PC-3 (cell line): ENCODE results near the gene DPP7. TPM values are rescaled to one million over a fixed set of nuclear protein-coding genes. Genes with fewer than 3 reads are reported as not detected.
"Not testable (repeated sequence)": the region's sequence is repeated elsewhere in the genome, so short reads cannot be mapped to it uniquely, and the experiment has no call there.

Experiments
- ATAC-seq: fragments of 200-7000 bp; cut with Tn5 transposase; 2 replicates; pipeline ENCODE4 v1.9.1; 2020; ENCODE audit warnings: mild to moderate bottlenecking, moderate library complexity
- BruUV-seq: library from RNA; stranded (reverse); fragments of 400-500 nt; replicated peaks from 2 replicates; lab custom pipeline; 2021; lab: Mats Ljungman, UMichigan
- CTCF ChIA-PET: fragments of 300-600 bp; sonication (Branson Sonifier 250); formaldehyde crosslinking; loops from one replicate; lab custom pipeline; 2022; ENCODE audit warnings: antibody characterized with exemption; lab: Charles Lee
- POLR2A ChIA-PET: fragments of 300-600 bp; sonication (Branson Sonifier 250); formaldehyde crosslinking; loops from one replicate; lab custom pipeline; 2022; ENCODE audit warnings: antibody characterized with exemption; ENCODE audit not compliant: unreplicated experiment; lab: Charles Lee
- DNase-seq: peaks from one replicate; pipeline ENCODE4 v3.0.0-alpha.2; 2015
- H2AFZ ChIP-seq: fragments of 300-600 bp; sonication (generic); 2 replicates; pipeline ENCODE4 v1.6.0; 2016; ENCODE audit warnings: antibody characterized with exemption, low read length
- H3F3A ChIP-seq: fragments of 300-600 bp; sonication (generic); one replicate; pipeline ENCODE4 v1.6.0; 2017; ENCODE audit warnings: antibody characterized with exemption, low read length, control low read depth, mild to moderate bottlenecking; ENCODE audit not compliant: unreplicated experiment
- H3K27ac ChIP-seq: fragments of 300-600 bp; sonication (generic); 2 replicates; pipeline ENCODE4 v1.5.1; 2016; ENCODE audit warnings: mild to moderate bottlenecking, low read length
- H3K27me3 ChIP-seq: fragments of 300-600 bp; sonication (generic); 2 replicates; pipeline ENCODE4 v1.6.1; 2016; ENCODE audit warnings: low read length, mixed read lengths
- H3K36me3 ChIP-seq: fragments of 300-600 bp; sonication (generic); 2 replicates; pipeline ENCODE4 v1.6.1; 2016; ENCODE audit warnings: low read depth, mixed run types, low read length, mixed read lengths
- H3K4me1 ChIP-seq: fragments of 300-600 bp; sonication (generic); 2 replicates; pipeline ENCODE4 v1.5.1; 2016; ENCODE audit warnings: low read length; ENCODE audit not compliant: insufficient read depth
- H3K4me2 ChIP-seq: fragments of 300-600 bp; sonication (generic); 2 replicates; pipeline ENCODE4 v1.6.0; 2016; ENCODE audit warnings: low read length
- H3K4me3 ChIP-seq: fragments of 300-600 bp; sonication (generic); 2 replicates; pipeline ENCODE4 v1.5.1; 2016; ENCODE audit warnings: mild to moderate bottlenecking, low read length, mixed read lengths
- H3K79me2 ChIP-seq: fragments of 300-600 bp; sonication (generic); 2 replicates; pipeline ENCODE4 v1.6.1; 2017; ENCODE audit warnings: low read length, mixed read lengths
- H3K9ac ChIP-seq: fragments of 300-600 bp; sonication (generic); 2 replicates; pipeline ENCODE4 v1.6.0; 2016; ENCODE audit warnings: mild to moderate bottlenecking, low read length
- H3K9me2 ChIP-seq: fragments of 300-600 bp; sonication (generic); replicated peaks from 2 replicates; pipeline ENCODE4 v1.6.1; 2016; ENCODE audit warnings: mixed run types, low read length, mixed read lengths
- H3K9me3 ChIP-seq: fragments of 300-600 bp; sonication (generic); 2 replicates; pipeline ENCODE4 v1.6.1; 2016; ENCODE audit warnings: low read length, mixed read lengths
- H4K20me1 ChIP-seq: fragments of 300-600 bp; sonication (generic); 2 replicates; pipeline ENCODE4 v1.6.1; 2016; ENCODE audit warnings: low read length, mixed read lengths
- EZH2 ChIP-seq: fragments of 300-600 bp; sonication (generic); IDR thresholded peaks from one replicate; pipeline ENCODE4 v1.6.1; 2017; ENCODE audit warnings: antibody characterized with exemption, mild to moderate bottlenecking, low read length; ENCODE audit not compliant: unreplicated experiment
- EZH2phosphoT487 ChIP-seq: fragments of 300-600 bp; sonication (generic); IDR thresholded peaks from 2 replicates; pipeline ENCODE4 v1.6.1; 2018; ENCODE audit warnings: mild to moderate bottlenecking, antibody characterized with exemption, low read length, borderline replicate concordance
- intact Hi-C: fragments of 100-400 bp; cut with micrococcal nuclease; formaldehyde crosslinking; loops from 2 replicates; pipeline ENCODE4 v1.9.0; 2023
- total RNA-seq: library from RNA; depleted of rRNA; stranded (reverse); fragments of >200 nt; gene quantifications from 2 replicates; pipeline ENCODE4 v1.2.3, GENCODE V29; 2014
- TF ChIP-seq, protein P1 (sequence below): fragments of 300-600 bp; sonication (generic); conservative IDR thresholded peaks from 2 replicates; pipeline ENCODE4 v1.5.1; 2017; ENCODE audit warnings: antibody characterized with exemption, low read depth, mild to moderate bottlenecking, low read length

DPP7 gene
- total RNA-seq, 1 experiment from 2014 or later, result 103 TPM

GRCh38 chr9:137064027-137064879 lies 50.3 kb downstream of the DPP7 start:
- H3K4me3 ChIP-seq, result no peak overlapping the region
- H3K4me2 ChIP-seq, result no peak overlapping the region
- no peaks in the 10 kb centered on the region for H3K27me3 ChIP-seq
- peaks cover 9% of the 10 kb centered on the region; the same call in 1 of the 2 replicates for H4K20me1 ChIP-seq
- peak; percentile 46 for DNase-seq
- TF ChIP-seq, protein P1, sequence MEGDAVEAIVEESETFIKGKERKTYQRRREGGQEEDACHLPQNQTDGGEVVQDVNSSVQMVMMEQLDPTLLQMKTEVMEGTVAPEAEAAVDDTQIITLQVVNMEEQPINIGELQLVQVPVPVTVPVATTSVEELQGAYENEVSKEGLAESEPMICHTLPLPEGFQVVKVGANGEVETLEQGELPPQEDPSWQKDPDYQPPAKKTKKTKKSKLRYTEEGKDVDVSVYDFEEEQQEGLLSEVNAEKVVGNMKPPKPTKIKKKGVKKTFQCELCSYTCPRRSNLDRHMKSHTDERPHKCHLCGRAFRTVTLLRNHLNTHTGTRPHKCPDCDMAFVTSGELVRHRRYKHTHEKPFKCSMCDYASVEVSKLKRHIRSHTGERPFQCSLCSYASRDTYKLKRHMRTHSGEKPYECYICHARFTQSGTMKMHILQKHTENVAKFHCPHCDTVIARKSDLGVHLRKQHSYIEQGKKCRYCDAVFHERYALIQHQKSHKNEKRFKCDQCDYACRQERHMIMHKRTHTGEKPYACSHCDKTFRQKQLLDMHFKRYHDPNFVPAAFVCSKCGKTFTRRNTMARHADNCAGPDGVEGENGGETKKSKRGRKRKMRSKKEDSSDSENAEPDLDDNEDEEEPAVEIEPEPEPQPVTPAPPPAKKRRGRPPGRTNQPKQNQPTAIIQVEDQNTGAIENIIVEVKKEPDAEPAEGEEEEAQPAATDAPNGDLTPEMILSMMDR, result peak; percentile 70
- no peak for TF ChIP-seq EZH2phosphoT487
- no peak for TF ChIP-seq EZH2
- no peaks in the 10 kb centered on the region for H3K9me3 ChIP-seq
- H3K4me1 ChIP-seq, result peaks cover 14% of the 10 kb centered on the region
- no peaks in the 10 kb centered on the region for H3K36me3 ChIP-seq
- no peak overlapping the region for H3K27ac ChIP-seq
- ATAC-seq, result 0 out of 2 replicates have a peak, but pooled peaks have one; percentile 27
- H3K9me2 ChIP-seq, result no peaks in the 10 kb centered on the region
- ChIA-PET CTCF (interaction anchor here (1.2 kb wide), 1 partner anchor 18 kb away, joined by 16 read pairs; the partner anchor contains the start of gene NPDC1), POLR2A (interaction anchor here (0.6 to 0.7 kb wide), 2 partner anchors 157 to 166 kb away, joined by 3 to 8 read pairs; no protein-coding TSS in a partner anchor)
- intact Hi-C loops, result no loop called here
- H3K9ac ChIP-seq, result no peak overlapping the region
- BruUV-seq, result no TSS peak
- H2AFZ ChIP-seq, result no peak overlapping the region
- peaks cover 2% of the 10 kb centered on the region for H3F3A ChIP-seq
- peaks cover 25% of the 10 kb centered on the region for H3K79me2 ChIP-seq

DNA sequence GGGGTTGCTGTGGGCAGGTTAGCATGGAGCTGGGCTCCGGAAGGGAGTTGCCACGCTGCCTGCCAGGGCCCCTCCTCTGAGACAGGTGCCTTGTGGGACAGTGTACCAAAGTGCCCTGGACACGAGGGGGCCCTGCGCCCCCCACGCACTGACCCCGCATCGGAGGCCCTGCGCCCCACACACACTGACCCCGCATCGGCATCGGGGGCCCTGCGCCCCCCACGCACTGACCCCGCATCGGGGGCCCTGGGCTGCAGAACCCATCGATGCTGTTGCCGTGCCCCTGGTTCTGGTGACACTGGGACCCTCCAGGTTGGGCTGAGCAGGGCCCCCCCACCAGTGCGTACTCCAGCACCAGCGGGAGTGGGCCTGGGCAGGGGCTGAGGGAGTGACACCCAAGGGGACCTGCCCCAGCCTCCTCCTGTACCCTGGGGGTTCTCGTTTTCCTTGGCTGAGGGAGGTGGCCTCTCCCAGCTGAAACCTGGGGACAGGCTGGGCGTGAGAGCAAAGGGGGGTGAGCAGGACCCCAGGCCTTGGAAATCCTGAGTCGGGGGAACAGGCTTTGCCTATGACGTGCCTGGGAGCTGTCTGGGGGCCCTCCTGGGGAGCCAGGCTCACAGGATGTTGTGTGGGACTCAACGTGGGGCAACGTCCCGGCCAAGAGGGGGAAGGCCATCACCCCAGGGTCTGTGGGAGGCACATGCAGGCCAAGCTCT lies 51.1 kb downstream of the DPP7 start:
- TF ChIP-seq, protein P1, result no peak
- TF ChIP-seq EZH2 (no peak), EZH2phosphoT487 (no peak)

GRCh38 chr9:137062798-137063197 lies 51.7 kb downstream of the DPP7 start:
- H3F3A ChIP-seq, H3K27me3 ChIP-seq, H3K36me3 ChIP-seq, POLR2A ChIA-PET, ATAC-seq, H3K4me2 ChIP-seq, intact Hi-C loops, H3K79me2 ChIP-seq, CTCF ChIA-PET, H3K9me3 ChIP-seq, DNase-seq, H3K9me2 ChIP-seq, H2AFZ ChIP-seq, H4K20me1 ChIP-seq, H3K4me3 ChIP-seq, BruUV-seq, H3K9ac ChIP-seq, H3K4me1 ChIP-seq, H3K27ac ChIP-seq: not testable (repeated sequence)

More for the DNA sequence above, 51.1 kb downstream of the DPP7 start:
- BruUV-seq, result no TSS peak
- DNase-seq, result no peak
- CTCF ChIA-PET, result interaction anchor here (1.2 kb wide), 1 partner anchor 17 kb away, joined by 16 read pairs; the partner anchor contains the start of gene NPDC1
- H3F3A ChIP-seq, result peaks cover under 1% of the 10 kb centered on the region
- no peak overlapping the region for H3K4me3 ChIP-seq
- ATAC-seq, result no peak
- intact Hi-C loops, result no loop called here
- H3K9ac ChIP-seq, result no peak overlapping the region
- H3K9me2 ChIP-seq, result no peaks in the 10 kb centered on the region
- H4K20me1 ChIP-seq, result peaks cover 1% of the 10 kb centered on the region; the same call in 1 of the 2 replicates
- H3K9me3 ChIP-seq, result no peaks in the 10 kb centered on the region
- H3K27ac ChIP-seq, result no peak overlapping the region
- peaks cover 7% of the 10 kb centered on the region for H3K4me1 ChIP-seq
- H3K36me3 ChIP-seq, result no peaks in the 10 kb centered on the region
- no peaks in the 10 kb centered on the region for H3K27me3 ChIP-seq
- peaks cover 17% of the 10 kb centered on the region for H3K79me2 ChIP-seq
- POLR2A ChIA-PET, result no interaction called here
- H2AFZ ChIP-seq, result no peak overlapping the region
- no peak overlapping the region for H3K4me2 ChIP-seq
